Measurements from ENCODE around the gene OR9G4. TPM values are rescaled to one million over a fixed set of nuclear protein-coding genes. Genes with fewer than 3 reads are reported as not detected.

OR9G4 gene
- not detected for total RNA-seq

DNA sequence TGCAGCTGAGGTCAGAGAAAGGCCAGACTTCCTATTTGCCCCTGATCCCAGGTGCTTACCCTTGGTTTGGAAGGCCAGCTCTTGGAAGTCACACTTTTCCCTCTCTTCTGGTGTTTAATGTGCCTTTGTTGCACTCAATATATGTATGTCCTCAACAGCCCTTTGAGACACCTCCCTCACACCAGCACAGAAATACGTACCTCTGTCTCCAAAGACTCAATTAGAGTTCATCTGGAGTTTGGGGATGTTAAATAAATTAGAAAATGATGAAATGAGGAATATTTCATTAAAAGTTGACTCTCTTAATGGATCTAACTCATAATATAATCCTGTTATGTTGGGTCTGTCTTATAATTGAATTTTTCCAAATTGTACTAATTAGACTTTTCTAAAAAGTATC, at the start of gene OR9G4:
OR9G4 (minus strand) TSS at position 101 of the 400 bp plus-strand sequence. CDS start 4,931 bp downstream, outside the sequence.
- no peaks in the 10 kb centered on the region for H3K36me3 ChIP-seq
- TF ChIP-seq, protein P1, sequence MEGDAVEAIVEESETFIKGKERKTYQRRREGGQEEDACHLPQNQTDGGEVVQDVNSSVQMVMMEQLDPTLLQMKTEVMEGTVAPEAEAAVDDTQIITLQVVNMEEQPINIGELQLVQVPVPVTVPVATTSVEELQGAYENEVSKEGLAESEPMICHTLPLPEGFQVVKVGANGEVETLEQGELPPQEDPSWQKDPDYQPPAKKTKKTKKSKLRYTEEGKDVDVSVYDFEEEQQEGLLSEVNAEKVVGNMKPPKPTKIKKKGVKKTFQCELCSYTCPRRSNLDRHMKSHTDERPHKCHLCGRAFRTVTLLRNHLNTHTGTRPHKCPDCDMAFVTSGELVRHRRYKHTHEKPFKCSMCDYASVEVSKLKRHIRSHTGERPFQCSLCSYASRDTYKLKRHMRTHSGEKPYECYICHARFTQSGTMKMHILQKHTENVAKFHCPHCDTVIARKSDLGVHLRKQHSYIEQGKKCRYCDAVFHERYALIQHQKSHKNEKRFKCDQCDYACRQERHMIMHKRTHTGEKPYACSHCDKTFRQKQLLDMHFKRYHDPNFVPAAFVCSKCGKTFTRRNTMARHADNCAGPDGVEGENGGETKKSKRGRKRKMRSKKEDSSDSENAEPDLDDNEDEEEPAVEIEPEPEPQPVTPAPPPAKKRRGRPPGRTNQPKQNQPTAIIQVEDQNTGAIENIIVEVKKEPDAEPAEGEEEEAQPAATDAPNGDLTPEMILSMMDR (IDR thresholded peaks at IDR 0.05) = no peak
- no peaks in the 10 kb centered on the region for H3K9me3 ChIP-seq
- H3K4me3 ChIP-seq = no peak within 1 kb of the TSS
- H3K4me1 ChIP-seq (ENCODE audit: control insufficient read depth in 1 of 2, low read depth in 2 of 2) = no peaks in the 10 kb centered on the region
- no peak within 1 kb of the TSS for H3K27ac ChIP-seq
- no peaks in the 10 kb centered on the region for H3K27me3 ChIP-seq (replicated peaks; ENCODE audit: insufficient read depth)
- DNase-seq (ENCODE audit: low spot score) = no peak
- no peak for ATAC-seq (ENCODE audit: insufficient number of reproducible peaks, low FRiP score, low read depth)

DNA sequence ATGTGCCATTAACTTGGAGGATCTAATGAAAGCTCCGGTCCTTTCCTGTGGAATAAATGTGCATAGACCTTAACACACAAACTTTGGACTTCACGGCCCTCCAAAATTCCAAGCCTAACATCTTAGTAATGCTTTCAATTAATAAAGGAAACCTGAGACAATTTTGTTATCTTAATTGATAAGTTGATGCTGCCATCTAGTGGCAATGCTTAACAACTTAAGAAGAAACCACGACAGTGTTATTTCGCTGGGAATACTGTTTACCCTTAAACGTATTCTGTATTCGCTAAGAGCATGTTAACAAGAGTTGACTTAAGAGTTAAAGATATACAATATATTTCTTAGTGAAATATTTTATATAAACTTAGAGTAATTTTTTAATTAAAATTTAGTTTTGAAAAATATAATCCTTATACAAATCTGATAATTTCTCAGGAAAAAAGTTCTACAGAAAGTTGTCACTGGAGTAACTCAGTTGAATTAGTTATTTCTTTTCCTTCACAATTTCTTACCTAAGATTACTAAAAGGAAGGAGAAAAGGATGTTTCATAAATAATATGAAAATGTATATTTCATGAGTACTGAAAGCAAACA, 35.0 kb upstream of the OR9G4 start:
- no peaks in the 10 kb centered on the region for H3K36me3 ChIP-seq
- TF ChIP-seq, protein P1 (IDR thresholded peaks at IDR 0.05) = peak; percentile 35
- H3K4me1 ChIP-seq (ENCODE audit: control insufficient read depth in 1 of 2, low read depth in 2 of 2) = no peaks in the 10 kb centered on the region
- ATAC-seq (ENCODE audit: insufficient number of reproducible peaks, low FRiP score, low read depth) = no peak
- peak overlapping the region; percentile 59 for H3K4me3 ChIP-seq
- H3K9me3 ChIP-seq = no peaks in the 10 kb centered on the region
- no peak for DNase-seq (ENCODE audit: low spot score)
- no peaks in the 10 kb centered on the region for H3K27me3 ChIP-seq (replicated peaks; ENCODE audit: insufficient read depth)
- no peak overlapping the region for H3K27ac ChIP-seq

DNA sequence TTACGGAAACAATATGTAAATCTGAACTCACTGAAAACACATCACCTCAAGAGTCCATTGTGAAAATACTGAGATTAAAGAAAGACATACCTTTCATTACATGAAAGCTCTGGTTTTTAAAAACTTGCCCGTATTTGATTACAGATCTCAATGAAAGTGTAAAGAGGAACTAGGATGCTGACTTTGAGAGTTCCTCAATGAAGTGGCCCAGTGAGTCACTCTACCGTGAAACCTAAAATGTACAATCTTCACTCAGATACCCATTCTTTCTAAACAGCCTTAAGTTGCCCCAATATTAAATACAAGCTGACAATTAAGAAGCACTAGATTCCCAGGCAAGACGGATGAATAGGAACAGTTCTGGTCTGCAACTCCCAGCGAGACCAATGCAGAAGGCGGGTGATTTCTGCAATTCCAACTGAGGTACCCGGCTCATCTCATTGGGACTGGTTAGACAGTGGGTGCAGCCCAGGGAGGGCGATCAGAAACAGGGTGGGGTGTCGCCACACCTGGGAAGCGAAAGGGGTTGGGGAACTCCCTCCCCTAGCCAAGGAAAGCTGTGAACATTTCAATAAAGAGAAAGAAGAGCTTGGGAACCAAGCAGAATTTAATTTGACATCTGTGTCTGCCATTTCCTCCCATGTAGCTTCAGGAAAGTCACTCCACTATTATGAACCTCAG, 33.8 kb upstream of the OR9G4 start:
- H3K9me3 ChIP-seq = no peaks in the 10 kb centered on the region
- H3K4me1 ChIP-seq (ENCODE audit: control insufficient read depth in 1 of 2, low read depth in 2 of 2) = no peaks in the 10 kb centered on the region
- no peaks in the 10 kb centered on the region for H3K36me3 ChIP-seq
- TF ChIP-seq, protein P1 (IDR thresholded peaks at IDR 0.05) = no peak
- no peaks in the 10 kb centered on the region for H3K27me3 ChIP-seq (replicated peaks; ENCODE audit: insufficient read depth)
- ATAC-seq (ENCODE audit: insufficient number of reproducible peaks, low FRiP score, low read depth) (no peak), DNase-seq (ENCODE audit: low spot score) (no peak)
- no peak overlapping the region for H3K4me3 ChIP-seq
- no peak overlapping the region for H3K27ac ChIP-seq

DNA sequence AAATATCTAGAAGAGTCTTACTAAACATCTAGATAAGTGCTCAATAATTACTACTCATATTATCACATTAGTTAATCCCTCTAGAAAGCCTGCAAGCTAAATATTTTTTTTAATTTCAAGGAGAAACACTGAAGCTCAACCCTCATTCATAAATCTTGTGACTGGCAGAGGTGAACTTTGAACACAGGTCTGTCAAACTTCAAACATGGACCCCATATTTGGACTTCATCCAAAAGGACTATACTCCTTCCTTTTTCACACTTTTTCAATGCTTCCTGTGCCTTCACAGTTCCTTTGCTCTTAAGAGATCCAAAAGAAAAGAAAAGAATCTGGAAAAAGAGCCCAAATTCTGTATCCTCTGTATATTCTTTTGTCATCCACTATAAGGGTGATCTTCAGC, 28.3 kb upstream of the OR9G4 start:
- TF ChIP-seq, protein P1 (IDR thresholded peaks at IDR 0.05) = no peak
- DNase-seq (ENCODE audit: low spot score) = no peak
- ATAC-seq (ENCODE audit: insufficient number of reproducible peaks, low FRiP score, low read depth) = no peak
- no peak overlapping the region for H3K4me3 ChIP-seq
- H3K4me1 ChIP-seq (ENCODE audit: control insufficient read depth in 1 of 2, low read depth in 2 of 2) = no peaks in the 10 kb centered on the region
- no peak overlapping the region for H3K27ac ChIP-seq
- no peaks in the 10 kb centered on the region for H3K36me3 ChIP-seq
- no peaks in the 10 kb centered on the region for H3K27me3 ChIP-seq (replicated peaks; ENCODE audit: insufficient read depth)
- no peaks in the 10 kb centered on the region for H3K9me3 ChIP-seq

DNA sequence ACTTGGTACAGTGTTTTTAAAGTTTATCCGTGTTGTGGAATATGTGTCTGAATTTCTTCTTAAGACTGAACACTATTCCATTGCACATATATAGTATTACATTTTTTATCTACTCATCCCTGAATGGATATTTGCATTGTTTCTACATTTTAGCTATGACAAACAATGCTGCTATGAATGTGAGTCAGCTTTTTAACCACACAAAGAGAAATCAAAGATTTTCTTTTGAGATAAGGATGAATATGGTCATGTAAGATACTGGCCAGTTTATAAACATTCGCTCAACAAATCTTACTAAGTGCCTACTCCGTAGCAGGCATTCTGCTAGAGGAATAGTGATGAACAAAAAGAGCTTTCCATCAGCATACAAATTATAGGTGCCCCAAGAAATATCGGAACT, 16.5 kb upstream of the OR9G4 start:
- Histone ChIP-seq H3K4me3 (no peak overlapping the region), H3K9me3 (no peaks in the 10 kb centered on the region), H3K36me3 (no peaks in the 10 kb centered on the region), H3K27ac (no peak overlapping the region), H3K27me3 (replicated peaks; ENCODE audit: insufficient read depth) (no peaks in the 10 kb centered on the region), H3K4me1 (ENCODE audit: control insufficient read depth in 1 of 2, low read depth in 2 of 2) (no peaks in the 10 kb centered on the region)
- TF ChIP-seq, protein P1 (IDR thresholded peaks at IDR 0.05) = no peak
- DNase-seq (ENCODE audit: low spot score) (no peak), ATAC-seq (ENCODE audit: insufficient number of reproducible peaks, low FRiP score, low read depth) (no peak)

Data from thoracic aorta (tissue), 2 donors.